Measurements from ENCODE around the gene MCL1. TPM values are rescaled to one million over a fixed set of nuclear protein-coding genes. Genes with fewer than 3 reads are reported as not detected.

The MCL1 gene
- total and polyA plus RNA-seq, 9 donors: 74.2 to 280 (median 145) TPM

DNA sequence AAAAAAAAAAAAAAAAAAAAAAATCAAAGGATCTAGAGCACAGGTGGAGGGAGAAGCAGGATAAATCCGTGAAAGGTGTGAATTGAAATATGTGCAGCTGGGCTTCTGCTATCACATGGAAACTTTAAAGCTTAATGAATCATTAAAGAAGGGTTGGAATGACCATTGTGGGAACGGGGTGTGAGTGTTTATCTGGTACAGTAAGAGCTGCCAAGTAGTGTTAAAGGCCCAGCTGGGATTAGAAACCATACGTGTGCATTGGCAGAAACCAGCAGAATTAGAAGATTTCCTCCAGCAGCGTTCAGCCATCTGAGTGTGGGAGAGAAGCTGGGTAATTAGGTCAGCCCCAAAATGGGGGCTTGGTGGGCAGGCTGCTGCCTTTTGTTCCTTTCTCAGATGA, 50.4 kb downstream of the MCL1 start:
- TF ChIP-seq EP300 (IDR thresholded peaks at IDR 0.05) (no peak), POLR2A (IDR thresholded peaks at IDR 0.05) (no peak)
- TF ChIP-seq, protein P1, sequence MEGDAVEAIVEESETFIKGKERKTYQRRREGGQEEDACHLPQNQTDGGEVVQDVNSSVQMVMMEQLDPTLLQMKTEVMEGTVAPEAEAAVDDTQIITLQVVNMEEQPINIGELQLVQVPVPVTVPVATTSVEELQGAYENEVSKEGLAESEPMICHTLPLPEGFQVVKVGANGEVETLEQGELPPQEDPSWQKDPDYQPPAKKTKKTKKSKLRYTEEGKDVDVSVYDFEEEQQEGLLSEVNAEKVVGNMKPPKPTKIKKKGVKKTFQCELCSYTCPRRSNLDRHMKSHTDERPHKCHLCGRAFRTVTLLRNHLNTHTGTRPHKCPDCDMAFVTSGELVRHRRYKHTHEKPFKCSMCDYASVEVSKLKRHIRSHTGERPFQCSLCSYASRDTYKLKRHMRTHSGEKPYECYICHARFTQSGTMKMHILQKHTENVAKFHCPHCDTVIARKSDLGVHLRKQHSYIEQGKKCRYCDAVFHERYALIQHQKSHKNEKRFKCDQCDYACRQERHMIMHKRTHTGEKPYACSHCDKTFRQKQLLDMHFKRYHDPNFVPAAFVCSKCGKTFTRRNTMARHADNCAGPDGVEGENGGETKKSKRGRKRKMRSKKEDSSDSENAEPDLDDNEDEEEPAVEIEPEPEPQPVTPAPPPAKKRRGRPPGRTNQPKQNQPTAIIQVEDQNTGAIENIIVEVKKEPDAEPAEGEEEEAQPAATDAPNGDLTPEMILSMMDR (IDR thresholded peaks at IDR 0.05): no peak
- peak in 1 of 5 donors; percentile 25 for DNase-seq
- intact Hi-C loops (cut with DNase I): no loop called here
- no peak overlapping the region for H3K27ac ChIP-seq
- WGBS, 3 donors: 2 to 7% (median 4%) methylated on average over 4 of the region's 4 CpGs
- H3K36me3 ChIP-seq: no peaks in the 10 kb centered on the region
- H3K9me3 ChIP-seq: no peaks in the 10 kb centered on the region
- no peaks in the 10 kb centered on the region for H3K27me3 ChIP-seq
- H3K4me3 ChIP-seq: no peak overlapping the region
- no peaks in the 10 kb centered on the region for H3K4me1 ChIP-seq (ENCODE audit: insufficient read depth)

GRCh38 chr1:150528196-150528595, 51.2 kb downstream of the MCL1 start:
- no peaks in the 10 kb centered on the region for H3K9me3 ChIP-seq
- no peak overlapping the region for H3K4me3 ChIP-seq
- no peaks in the 10 kb centered on the region for H3K4me1 ChIP-seq (ENCODE audit: insufficient read depth)
- TF ChIP-seq, protein P1 (IDR thresholded peaks at IDR 0.05): no peak
- no peak for TF ChIP-seq POLR2A (IDR thresholded peaks at IDR 0.05)
- no peak for TF ChIP-seq EP300 (IDR thresholded peaks at IDR 0.05)
- DNase-seq: no peak
- intact Hi-C loops (cut with DNase I): no loop called here
- H3K36me3 ChIP-seq: no peaks in the 10 kb centered on the region
- H3K27ac ChIP-seq: no peak overlapping the region
- H3K27me3 ChIP-seq: no peaks in the 10 kb centered on the region
- 75 to 82% (median 81%) methylated on average over 1 of the region's 1 CpG for WGBS, 3 donors

DNA sequence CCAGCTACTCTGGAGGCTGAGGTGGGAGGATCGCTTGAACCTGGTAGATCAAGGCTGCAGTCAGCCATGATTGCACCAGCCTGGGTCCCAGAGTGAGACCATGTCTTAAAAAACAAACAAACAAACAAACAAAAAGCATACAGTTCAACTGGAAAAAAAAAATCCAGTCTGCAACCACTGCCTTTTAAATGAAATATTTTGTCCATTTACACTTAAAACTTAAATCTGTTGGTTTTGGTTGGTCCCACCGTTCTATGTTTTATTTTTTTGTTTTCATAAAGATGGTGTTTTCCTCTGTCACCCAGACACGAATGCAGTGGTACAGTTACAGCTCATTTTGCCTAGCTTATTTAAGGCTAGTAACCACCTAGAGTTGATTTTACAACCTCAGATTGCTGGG, 54.1 kb downstream of the MCL1 start:
- Histone ChIP-seq H3K27me3 (no peaks in the 10 kb centered on the region), H3K27ac (no peak overlapping the region), H3K9me3 (no peaks in the 10 kb centered on the region), H3K4me3 (no peak overlapping the region), H3K36me3 (no peaks in the 10 kb centered on the region), H3K4me1 (ENCODE audit: insufficient read depth) (no peaks in the 10 kb centered on the region)
- TF ChIP-seq EP300 (IDR thresholded peaks at IDR 0.05): no peak
- TF ChIP-seq, protein P1 (IDR thresholded peaks at IDR 0.05): no peak
- TF ChIP-seq POLR2A (IDR thresholded peaks at IDR 0.05): no peak
- DNase-seq: no peak
- intact Hi-C loops (cut with DNase I): no loop called here
- WGBS, 3 donors: 80 to 92% (median 81%) methylated on average over 3 of the region's 3 CpGs

Small RNAs within 50 kb of the gene (microRNA-seq; reads per million reads assigned to microRNA genes)
- gene MIR4257: 0 reads per million in 3 donors

Small RNAs within 50 kb of the gene (small RNA-seq; reads per million reads assigned to genes)
- gene MIR4257 (not detected), gene RF00015 (not detected), gene RF00561 (not detected), gene RN7SL473P (not detected), gene RN7SL600P (not detected)

Other genes starting within 250 kb of the MCL1 start
- 10 to 100 TPM; 18.2 to 55.6 (median 43.9) TPM for gene RPRD2, start 215.5 kb downstream of the MCL1 start, total RNA-seq
- 10 to 100 TPM; 20.3 to 53.2 TPM for gene RPRD2, start 215.5 kb downstream of the MCL1 start, polyA plus RNA-seq
- gene TARS2, start 92.2 kb downstream of the MCL1 start, total RNA-seq: 10 to 100 TPM in 6 of 7 donors, 1 to 10 TPM in 1; 8.0 to 24.3 (median 17.2) TPM
- 10 to 100 TPM; 15.1 to 20.2 TPM for gene TARS2, start 92.2 kb downstream of the MCL1 start, polyA plus RNA-seq
- gene ECM1, start 71.5 kb downstream of the MCL1 start, total RNA-seq: 10 to 100 TPM in 1 of 7 donors, 1 to 10 TPM in 6; 1.8 to 11.0 (median 6.2) TPM
- 10 to 100 TPM in 1 of 2 donors, 1 to 10 TPM in 1; 4.3 to 16.7 TPM for gene ECM1, start 71.5 kb downstream of the MCL1 start, polyA plus RNA-seq
- 1 to 10 TPM in 1 of 7 donors, under 1 TPM in 2, not detected in 4; 0.69 to 1.7 (median 0.86) TPM for gene FALEC, start 63.9 kb downstream of the MCL1 start, total RNA-seq
- under 1 TPM in 1 of 2 donors, not detected in 1; 0.51 TPM for gene FALEC, start 63.9 kb downstream of the MCL1 start, polyA plus RNA-seq
- gene ADAMTSL4, start 30.2 kb downstream of the MCL1 start, total RNA-seq: 10 to 100 TPM; 11.6 to 86.6 (median 22.5) TPM
- gene ADAMTSL4, start 30.2 kb downstream of the MCL1 start, polyA plus RNA-seq: 10 to 100 TPM in 1 of 2 donors, 1 to 10 TPM in 1; 8.8 to 12.1 TPM
- gene ENSA, start 50.0 kb upstream of the MCL1 start, total RNA-seq: 100 to 1,000 TPM; 134 to 196 (median 152) TPM
- gene ENSA, start 50.0 kb upstream of the MCL1 start, polyA plus RNA-seq: 100 to 1,000 TPM; 111 to 193 TPM
- 10 to 100 TPM; 20.0 to 43.2 (median 29.9) TPM for gene GOLPH3L, start 117.5 kb upstream of the MCL1 start, total RNA-seq
- 10 to 100 TPM; 22.6 to 46.2 TPM for gene GOLPH3L, start 117.5 kb upstream of the MCL1 start, polyA plus RNA-seq
- not detected for gene HORMAD1, start 141.3 kb upstream of the MCL1 start, total RNA-seq
- under 1 TPM in 1 of 2 donors, not detected in 1; 0.10 TPM for gene HORMAD1, start 141.3 kb upstream of the MCL1 start, polyA plus RNA-seq
- 10 to 100 TPM in 6 of 7 donors, 1 to 10 TPM in 1; 8.7 to 80.9 (median 13.6) TPM for gene CTSS, start 186.2 kb upstream of the MCL1 start, total RNA-seq
- 100 to 1,000 TPM in 1 of 2 donors, 1 to 10 TPM in 1; 9.6 to 131 TPM for gene CTSS, start 186.2 kb upstream of the MCL1 start, polyA plus RNA-seq
- 10 to 100 TPM; 35.6 to 85.2 (median 74.0) TPM for gene CTSK, start 228.7 kb upstream of the MCL1 start, total RNA-seq
- gene CTSK, start 228.7 kb upstream of the MCL1 start, polyA plus RNA-seq: 100 to 1,000 TPM; 114 to 254 TPM

All from ovary (tissue), 9 donors.